ENCODE measurements around the gene HLA-F.

DNA sequence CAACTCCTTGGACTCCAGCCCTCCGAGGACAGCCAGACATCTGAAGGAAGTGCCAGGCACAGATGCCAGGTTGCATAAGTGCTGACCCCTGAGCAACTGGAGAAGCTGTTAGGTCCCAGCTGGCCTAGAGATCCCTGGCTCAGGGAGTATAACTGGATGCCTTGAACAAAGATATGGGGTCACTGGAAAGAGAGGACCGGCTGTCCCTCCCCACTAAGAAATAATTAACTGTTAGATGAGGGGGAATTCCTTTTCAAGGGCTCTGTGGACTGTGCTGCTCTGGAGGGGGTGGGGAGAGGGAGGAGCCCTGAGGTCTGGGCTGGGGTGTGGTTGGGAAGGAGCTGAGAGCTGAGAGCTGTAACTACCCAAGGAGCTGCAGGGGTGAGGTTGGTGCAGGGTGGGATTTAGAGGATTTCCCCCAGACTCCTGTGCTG, 39.6 kb downstream of the HLA-F start:
- no peak for TF ChIP-seq EZH2phosphoT487 (IDR thresholded peaks at IDR 0.05; ENCODE audit: insufficient read depth, low read depth)
- TF ChIP-seq EZH2 (IDR thresholded peaks at IDR 0.05; ENCODE audit: insufficient read depth, poor library complexity, severe bottlenecking): no peak

All from GM23248 (cell line).